ENCODE data around the gene SLC25A38.
"Not testable (repeated sequence)": the region's sequence is repeated elsewhere in the genome, so short reads cannot be mapped to it uniquely, and the experiment has no call there.

Gene SLC25A38, protein sequence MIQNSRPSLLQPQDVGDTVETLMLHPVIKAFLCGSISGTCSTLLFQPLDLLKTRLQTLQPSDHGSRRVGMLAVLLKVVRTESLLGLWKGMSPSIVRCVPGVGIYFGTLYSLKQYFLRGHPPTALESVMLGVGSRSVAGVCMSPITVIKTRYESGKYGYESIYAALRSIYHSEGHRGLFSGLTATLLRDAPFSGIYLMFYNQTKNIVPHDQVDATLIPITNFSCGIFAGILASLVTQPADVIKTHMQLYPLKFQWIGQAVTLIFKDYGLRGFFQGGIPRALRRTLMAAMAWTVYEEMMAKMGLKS
- total RNA-seq: 59.0 to 101 (median 75.5) reads per million in 4 experiments

DNA sequence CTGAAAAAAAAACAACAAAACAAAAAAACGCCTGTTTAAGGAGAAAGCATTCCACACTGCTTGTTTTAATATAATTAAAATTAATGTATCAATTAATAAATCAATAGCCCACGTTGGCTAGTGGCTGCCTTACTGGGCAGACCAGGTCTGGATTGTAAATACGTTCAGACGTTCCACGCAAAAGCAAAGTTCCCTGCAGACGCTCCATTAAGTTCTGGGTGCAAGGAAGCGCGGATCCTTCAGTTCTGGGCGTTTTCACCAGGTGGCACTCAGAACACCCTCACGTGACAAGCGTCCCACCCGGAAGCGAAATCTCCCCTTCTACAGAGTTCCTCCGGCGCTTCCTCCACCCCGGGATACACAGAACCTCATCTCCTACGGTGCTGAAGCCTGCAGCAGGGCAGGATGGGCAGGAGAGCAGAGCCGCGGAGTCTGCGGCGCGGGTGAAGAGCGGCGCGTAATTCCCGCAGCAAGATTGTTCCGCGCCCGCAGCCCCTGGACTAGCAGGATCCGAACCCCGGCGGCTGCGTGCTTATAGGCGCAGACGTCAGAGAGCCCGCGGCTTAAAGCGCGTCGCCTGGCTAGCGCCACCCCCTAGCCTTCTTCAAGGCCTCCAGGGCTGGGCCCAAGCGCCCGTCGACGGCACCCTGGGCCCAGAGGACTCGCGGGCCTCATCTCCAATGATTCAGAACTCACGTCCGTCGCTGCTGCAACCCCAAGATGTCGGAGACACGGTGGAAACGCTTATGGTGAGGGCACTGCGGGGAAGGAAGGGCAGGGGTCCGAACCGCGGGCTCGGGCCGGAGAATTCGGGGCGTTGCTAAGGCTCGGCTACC lies at the start of gene SLC25A38:
Gene SLC25A38, plus strand, starts transcription at position 326 of the 836 bp plus-strand sequence. Its CDS starts 355 bp downstream, at position 681.
- no peak for DNase-seq

- no peak for DNase-seq
These were observed 49.6 kb upstream of the SLC25A38 start for GRCh38 chr3:39333607-39334006.

DNA sequence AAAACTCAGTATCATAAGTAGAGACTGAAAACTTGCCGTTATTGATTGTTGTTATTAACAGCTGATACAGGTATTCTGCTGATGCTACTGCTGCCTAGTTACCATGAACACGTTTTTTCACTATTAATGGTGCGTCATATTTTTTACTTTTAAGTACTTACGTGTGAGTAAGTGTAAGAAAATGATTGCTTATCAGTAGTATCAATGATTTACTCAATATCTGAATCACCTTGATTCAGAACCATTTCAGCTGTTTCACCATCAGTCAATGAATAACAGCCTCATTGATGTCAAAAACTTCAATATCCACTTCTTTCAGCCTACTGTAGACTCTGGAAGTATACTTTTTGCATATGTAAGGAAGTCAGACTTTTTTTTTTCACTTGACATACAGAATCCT lies 49.0 kb upstream of the SLC25A38 start:
- no peak for DNase-seq

DNA sequence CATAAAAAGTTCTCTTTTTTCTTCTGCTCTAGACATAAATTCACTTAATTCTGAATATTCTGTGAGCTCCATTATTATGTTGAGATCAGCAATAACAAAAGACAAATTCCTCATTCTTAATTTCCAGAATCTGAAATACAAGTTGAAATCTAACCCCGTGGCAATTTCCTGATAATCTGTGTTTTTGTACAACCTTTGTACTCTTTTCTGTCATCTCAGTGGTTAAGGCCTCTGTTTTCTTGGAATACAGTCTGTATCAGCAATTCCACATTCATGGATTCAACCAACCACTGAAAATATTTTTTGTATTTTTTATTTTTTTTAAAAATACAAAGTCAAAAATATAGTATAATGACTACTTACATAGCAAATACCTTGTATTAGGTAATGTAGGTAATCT lies 45.0 kb upstream of the SLC25A38 start:
- no peak for DNase-seq

GRCh38 chr3:39339086-39339485 lies 44.1 kb upstream of the SLC25A38 start:
- no peak for DNase-seq

DNA sequence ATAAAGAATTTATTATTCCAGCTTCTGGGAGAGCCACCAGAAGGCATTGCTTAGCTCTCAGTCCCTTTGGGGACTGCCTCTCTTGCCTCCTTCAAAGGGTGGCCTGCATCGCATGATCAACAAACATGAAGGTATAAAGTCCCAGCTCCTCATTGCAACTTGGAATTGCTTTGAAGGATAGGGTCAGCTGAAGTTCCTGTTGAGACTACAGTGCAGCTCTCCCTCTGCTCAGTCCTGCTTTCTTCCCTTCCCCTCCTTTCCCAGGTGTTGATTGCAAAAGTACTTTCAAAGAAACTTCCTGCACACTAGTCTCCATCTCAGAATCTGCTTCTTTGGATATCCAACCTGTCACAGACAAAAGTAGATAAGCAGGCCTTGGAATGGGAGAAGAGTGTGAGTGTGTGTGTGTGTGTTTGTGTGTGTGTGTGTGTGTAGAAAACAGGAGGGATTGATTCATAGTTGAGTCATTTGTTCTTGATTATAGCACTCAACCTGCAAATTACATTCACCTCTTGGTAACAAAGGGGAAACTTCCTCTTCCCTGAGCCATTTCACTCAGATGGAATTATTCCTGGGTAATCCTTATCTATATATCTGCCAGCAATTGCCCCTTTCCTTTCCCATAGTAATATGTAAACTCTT lies 40.0 kb upstream of the SLC25A38 start:
- DNase-seq: no peak

- no peak for DNase-seq
These were observed 39.4 kb upstream of the SLC25A38 start for GRCh38 chr3:39343760-39344159.

- DNase-seq: no peak
These were observed 38.3 kb upstream of the SLC25A38 start for GRCh38 chr3:39344746-39345344.

- no peak for DNase-seq
These were observed 36.2 kb upstream of the SLC25A38 start for GRCh38 chr3:39346785-39347585.

DNA sequence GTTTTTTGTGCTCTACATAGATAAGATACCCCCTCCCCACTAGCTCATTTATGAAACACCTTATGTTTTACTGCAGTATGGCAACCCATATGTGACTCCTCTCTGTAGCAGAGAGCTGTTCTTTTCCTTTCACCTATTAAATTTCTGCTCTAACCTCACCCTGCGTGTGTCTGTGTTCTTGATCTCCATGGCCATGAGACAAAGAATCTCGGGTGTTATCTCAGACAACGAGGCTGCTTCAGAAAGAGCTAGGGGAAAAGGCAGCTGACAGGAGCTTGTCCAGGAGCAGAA lies 35.6 kb upstream of the SLC25A38 start:
- DNase-seq: no peak

- no peak for DNase-seq
These were observed 34.1 kb upstream of the SLC25A38 start for GRCh38 chr3:39349080-39349479.

DNA sequence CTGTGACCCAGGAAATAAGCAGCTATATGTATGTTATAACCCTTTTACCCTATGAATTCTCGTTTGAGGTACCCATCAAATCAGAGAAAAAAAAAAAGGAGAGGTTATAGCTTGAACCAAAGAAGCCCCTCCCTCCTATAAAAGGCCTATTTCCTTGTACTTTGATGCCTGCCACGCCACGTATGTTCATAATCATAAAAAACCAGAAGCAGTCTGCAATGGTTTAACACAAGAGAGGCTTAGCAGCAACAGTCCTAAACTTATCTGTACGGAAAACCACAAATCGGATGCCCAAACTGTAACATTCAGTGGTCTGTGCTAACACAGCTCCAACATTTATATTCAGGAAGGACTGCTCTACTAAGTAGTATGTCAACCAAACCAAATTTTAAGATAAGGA lies 32.5 kb upstream of the SLC25A38 start:
- no peak for DNase-seq

DNA sequence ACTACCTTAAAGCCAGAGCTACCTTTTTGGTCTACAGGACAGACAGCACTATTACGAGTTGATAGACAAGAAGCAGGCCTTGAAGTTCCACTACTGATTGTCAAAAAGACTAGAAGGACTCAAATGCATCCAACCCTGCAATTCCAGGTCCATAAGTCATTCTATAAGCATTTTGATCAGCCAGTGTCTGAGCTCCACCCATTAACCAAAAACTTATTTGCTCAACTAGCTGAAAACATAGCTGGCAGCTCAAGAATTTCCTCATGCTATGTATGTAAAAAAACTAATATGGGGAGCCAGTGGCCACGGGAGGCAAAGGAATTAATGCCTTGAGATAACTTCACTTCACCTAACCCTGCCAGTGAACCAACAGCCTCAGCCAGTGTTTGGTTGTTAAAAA lies 32.0 kb upstream of the SLC25A38 start:
- DNase-seq: not testable (repeated sequence)

GRCh38 chr3:39353168-39353927 lies 29.8 kb upstream of the SLC25A38 start:
- not testable (repeated sequence) for DNase-seq

- DNase-seq: no peak
These were observed 24.8 kb upstream of the SLC25A38 start for GRCh38 chr3:39358333-39358732.

- DNase-seq: no peak
These were observed 21.8 kb upstream of the SLC25A38 start for GRCh38 chr3:39361252-39361927.

GRCh38 chr3:39362192-39362591 lies 21.0 kb upstream of the SLC25A38 start:
- DNase-seq: no peak

- DNase-seq: no peak
These were observed 20.4 kb upstream of the SLC25A38 start for GRCh38 chr3:39362812-39363211.

GRCh38 chr3:39370450-39370849 lies 12.7 kb upstream of the SLC25A38 start:
- not testable (repeated sequence) for DNase-seq

- no peak for DNase-seq
These were observed 10.3 kb upstream of the SLC25A38 start for GRCh38 chr3:39372833-39373232.
